Transverse colon (tissue), 3 donors: ENCODE results near the gene EXOC3L4.

Experiments used
- EP300 ChIP-seq: sonication (generic); formaldehyde crosslinking; IDR thresholded peaks from one replicate; pipeline ENCODE4 v1.6.1; 2017; ENCODE audit warnings: antibody characterized with exemption, low read depth
- POLR2A ChIP-seq: fragments of 450-650 bp; IDR thresholded peaks from one replicate; pipeline ENCODE4 v1.6.1; 2016; ENCODE audit warnings: antibody characterized with exemption, mild to moderate bottlenecking, moderate library complexity
- TF ChIP-seq, protein P1 (sequence below), 5 experiments: fragments of 200-600 bp in 3 of 5; fragments of 450-650 bp in 2 of 5; sonication (generic) in 3 of 5; IDR thresholded peaks; 1 replicate in 2 of 5; 2 replicates in 3 of 5; pipeline ENCODE4 v1.5.1; 2016 to 2017; ENCODE audit warnings: antibody characterized with exemption in 5 of 5, inconsistent platforms in 3 of 5, mild to moderate bottlenecking in 2 of 5, moderate library complexity in 1 of 5

DNA sequence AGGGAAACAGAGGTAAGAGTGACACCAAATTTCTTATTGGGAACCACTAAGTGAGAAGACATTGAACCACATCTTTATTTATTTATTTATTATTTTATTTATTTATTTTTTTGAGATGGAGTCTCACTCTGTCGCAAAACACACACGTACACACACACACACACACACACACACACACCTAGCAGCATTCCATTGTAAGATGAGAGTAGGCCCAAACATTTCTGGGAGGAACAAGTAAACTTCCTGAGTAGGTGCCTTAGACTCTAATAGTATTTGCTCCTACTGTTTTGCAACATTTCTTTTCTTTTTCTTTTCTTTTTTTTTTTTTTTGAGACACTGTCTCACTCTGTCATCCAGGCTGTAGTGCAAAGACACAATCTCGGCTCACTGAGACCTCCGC lies 30.1 kb upstream of the EXOC3L4 start:
- no peak for TF ChIP-seq POLR2A
- TF ChIP-seq EP300 = no peak
- TF ChIP-seq, protein P1, sequence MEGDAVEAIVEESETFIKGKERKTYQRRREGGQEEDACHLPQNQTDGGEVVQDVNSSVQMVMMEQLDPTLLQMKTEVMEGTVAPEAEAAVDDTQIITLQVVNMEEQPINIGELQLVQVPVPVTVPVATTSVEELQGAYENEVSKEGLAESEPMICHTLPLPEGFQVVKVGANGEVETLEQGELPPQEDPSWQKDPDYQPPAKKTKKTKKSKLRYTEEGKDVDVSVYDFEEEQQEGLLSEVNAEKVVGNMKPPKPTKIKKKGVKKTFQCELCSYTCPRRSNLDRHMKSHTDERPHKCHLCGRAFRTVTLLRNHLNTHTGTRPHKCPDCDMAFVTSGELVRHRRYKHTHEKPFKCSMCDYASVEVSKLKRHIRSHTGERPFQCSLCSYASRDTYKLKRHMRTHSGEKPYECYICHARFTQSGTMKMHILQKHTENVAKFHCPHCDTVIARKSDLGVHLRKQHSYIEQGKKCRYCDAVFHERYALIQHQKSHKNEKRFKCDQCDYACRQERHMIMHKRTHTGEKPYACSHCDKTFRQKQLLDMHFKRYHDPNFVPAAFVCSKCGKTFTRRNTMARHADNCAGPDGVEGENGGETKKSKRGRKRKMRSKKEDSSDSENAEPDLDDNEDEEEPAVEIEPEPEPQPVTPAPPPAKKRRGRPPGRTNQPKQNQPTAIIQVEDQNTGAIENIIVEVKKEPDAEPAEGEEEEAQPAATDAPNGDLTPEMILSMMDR (IDR thresholded peaks at IDR 0.05) = no peak
